HepG2 (cell line): ENCODE results near the gene ERCC2.
A peak's percentile ranks its signal among the peaks of the same experiment; 100 is the strongest.

Experiments used
- CBX5 ChIP-seq: sonication (generic); formaldehyde crosslinking; IDR thresholded peaks from 2 replicates; pipeline ENCODE4 v1.4.0; 2020; ENCODE audit warnings: missing genetic modification reagents, borderline replicate concordance
- CREB1 ChIP-seq, 2 experiments: fragments of 450-650 bp in 1 of 2; IDR thresholded peaks; 2 replicates each; pipeline ENCODE4 v1.6.1; 2016 to 2017; ENCODE audit warnings: control low read depth in 1 of 2, mild to moderate bottlenecking in 1 of 2, missing compliant biosample characterization in 1 of 2, missing genetic modification characterization in 1 of 2
- CTCF ChIP-seq: sonication (generic); formaldehyde crosslinking; IDR thresholded peaks from 2 replicates; pipeline ENCODE4 v1.5.0; 2020; ENCODE audit warnings: mild to moderate bottlenecking, missing genetic modification reagents, moderate library complexity
- EP300 ChIP-seq, 3 experiments: sonication (generic) in 1 of 3; formaldehyde crosslinking in 1 of 3; IDR thresholded peaks; 2 replicates each; pipeline versions ENCODE4 v1.5.1 to v1.6.1; 2011 to 2020; ENCODE audit warnings: low read depth in 2 of 3, low read length in 2 of 3, borderline replicate concordance in 1 of 3, improper control_type of control experiment in 1 of 3, mild to moderate bottlenecking in 1 of 3, missing genetic modification reagents in 1 of 3, moderate library complexity in 1 of 3
- JUND ChIP-seq: sonication (generic); formaldehyde crosslinking; IDR thresholded peaks from 2 replicates; pipeline ENCODE4 v1.8.0; 2022; ENCODE audit warnings: mild to moderate bottlenecking, missing genetic modification reagents
- POLR2A ChIP-seq, 2 experiments: IDR thresholded peaks; 2 replicates each; pipeline ENCODE4 v1.6.1; 2011; ENCODE audit warnings: low read depth in 2 of 2, low read length in 2 of 2, mild to moderate bottlenecking in 1 of 2, moderate library complexity in 1 of 2; ENCODE audit not compliant: insufficient read depth in 1 of 2
- RELA ChIP-seq: sonication (generic); formaldehyde crosslinking; IDR thresholded peaks from 2 replicates; pipeline ENCODE4 v1.4.0; 2020; ENCODE audit warnings: missing genetic modification reagents
- SALL1 ChIP-seq: sonication (generic); formaldehyde crosslinking; IDR thresholded peaks from 2 replicates; pipeline ENCODE4 v1.8.0; 2022; ENCODE audit warnings: mild to moderate bottlenecking, missing genetic modification reagents
- SMC3 ChIP-seq: IDR thresholded peaks from 2 replicates; pipeline ENCODE4 v1.6.1; 2011; ENCODE audit warnings: low read length, improper control_type of control experiment
- STAT5B ChIP-seq: sonication (generic); formaldehyde crosslinking; IDR thresholded peaks from 2 replicates; pipeline ENCODE4 v1.4.0; 2020; ENCODE audit warnings: missing genetic modification reagents
- ZNF530 ChIP-seq: sonication (generic); formaldehyde crosslinking; IDR thresholded peaks from 2 replicates; pipeline ENCODE4 v1.5.0; 2020; ENCODE audit warnings: low read depth, mild to moderate bottlenecking, missing genetic modification reagents
- ZNF614 ChIP-seq: IDR thresholded peaks from 2 replicates; pipeline ENCODE4 v1.6.1; 2018; ENCODE audit warnings: missing biosample characterization, missing genetic modification reagents, inconsistent platforms, borderline replicate concordance

- no peak for TF ChIP-seq ZNF530
- TF ChIP-seq JUND (CRISPR knock-in tag) = peak; percentile 41; the same call in 1 of the 2 replicates
- TF ChIP-seq CTCF (CRISPR knock-in tag) = no peak
- no peak for TF ChIP-seq CBX5
- TF ChIP-seq RELA (CRISPR knock-in tag) = no peak
- no peak; the same call in 1 of the 2 replicates for TF ChIP-seq SALL1 (CRISPR knock-in tag)
- 0 out of 4 replicates have a peak, but pooled peaks of 1 of the 2 experiments have one; percentile 3 for TF ChIP-seq EP300 (IDR thresholded peaks at IDR 0.05; ENCODE audit: low read depth in 2 of 2, low read length in 2 of 2)
- TF ChIP-seq EP300 (CRISPR knock-in tag; IDR thresholded peaks at IDR 0.05; ENCODE audit: borderline replicate concordance) = no peak
- no peak for TF ChIP-seq CREB1 (IDR thresholded peaks at IDR 0.05)
- TF ChIP-seq CREB1 (CRISPR knock-in tag; IDR thresholded peaks at IDR 0.05) = peak; percentile 76
- TF ChIP-seq ZNF614 (CRISPR knock-in tag) = no peak
- peak; percentile 48 to 76; a peak in 2 of 4 replicates for TF ChIP-seq POLR2A (IDR thresholded peaks at IDR 0.05; ENCODE audit: insufficient read depth in 1 of 2, low read depth in 2 of 2, low read length in 2 of 2)
- TF ChIP-seq STAT5B (CRISPR knock-in tag) = no peak
- no peak for TF ChIP-seq SMC3
Measured at GRCh38 chr19:45405435-45406225, 35.3 kb upstream of the ERCC2 start.
